Neural cell (in vitro differentiated cells): ENCODE data around the gene SNX32.

Source experiments
- EP300 ChIP-seq: fragments of 450-650 bp; conservative IDR thresholded peaks from 2 replicates; pipeline ENCODE4 v1.6.1; 2014; ENCODE audit warnings: antibody characterized with exemption, mild to moderate bottlenecking, moderate library complexity; ENCODE audit not compliant: poor library complexity, severe bottlenecking
- EZH2 ChIP-seq: fragments of 200-600, 300-800 bp; shearing (Covaris generic), sonication (generic); IDR thresholded peaks from 2 replicates; pipeline ENCODE4 v1.6.1; 2014; ENCODE audit warnings: antibody characterized with exemption, low read length, borderline replicate concordance, mild to moderate bottlenecking; ENCODE audit not compliant: insufficient read depth, poor library complexity, severe bottlenecking
- RAD21 ChIP-seq: fragments of 450-650 bp; conservative IDR thresholded peaks from 2 replicates; pipeline ENCODE4 v1.6.1; 2014; ENCODE audit warnings: antibody characterized with exemption, mild to moderate bottlenecking, moderate library complexity
- TAF1 ChIP-seq: IDR thresholded peaks from 2 replicates; pipeline ENCODE4 v1.6.1; 2012; ENCODE audit warnings: low read depth
- TF ChIP-seq, protein P1 (sequence below): fragments of 450-650 bp; IDR thresholded peaks from 2 replicates; pipeline ENCODE4 v1.5.1; 2014; ENCODE audit warnings: antibody characterized with exemption, mild to moderate bottlenecking, moderate library complexity; ENCODE audit not compliant: poor library complexity, severe bottlenecking
- TF ChIP-seq, protein P2 (sequence below): IDR thresholded peaks from 2 replicates; pipeline ENCODE4 v1.6.1; 2012; ENCODE audit warnings: borderline replicate concordance

DNA sequence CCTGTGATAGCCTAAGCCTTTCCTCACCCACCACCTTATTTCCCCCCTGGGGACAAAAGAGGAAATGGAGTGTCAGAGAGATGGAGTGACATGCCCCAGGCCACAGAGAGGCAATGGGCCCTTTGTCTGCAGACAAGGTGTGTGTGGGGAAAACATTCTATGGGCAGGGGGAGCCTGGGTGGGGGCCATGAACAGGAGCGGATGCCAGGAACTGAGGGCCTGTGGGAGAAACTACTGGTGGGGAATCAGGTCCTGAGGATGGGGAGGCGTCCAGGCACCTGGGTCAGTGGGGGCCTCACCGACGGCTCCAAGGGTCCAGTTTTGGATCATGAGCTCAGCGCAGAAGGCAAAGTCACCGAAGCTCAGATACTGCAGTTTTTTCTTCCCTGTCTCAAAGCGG, 51.5 kb downstream of the SNX32 start:
- TF ChIP-seq, protein P1, sequence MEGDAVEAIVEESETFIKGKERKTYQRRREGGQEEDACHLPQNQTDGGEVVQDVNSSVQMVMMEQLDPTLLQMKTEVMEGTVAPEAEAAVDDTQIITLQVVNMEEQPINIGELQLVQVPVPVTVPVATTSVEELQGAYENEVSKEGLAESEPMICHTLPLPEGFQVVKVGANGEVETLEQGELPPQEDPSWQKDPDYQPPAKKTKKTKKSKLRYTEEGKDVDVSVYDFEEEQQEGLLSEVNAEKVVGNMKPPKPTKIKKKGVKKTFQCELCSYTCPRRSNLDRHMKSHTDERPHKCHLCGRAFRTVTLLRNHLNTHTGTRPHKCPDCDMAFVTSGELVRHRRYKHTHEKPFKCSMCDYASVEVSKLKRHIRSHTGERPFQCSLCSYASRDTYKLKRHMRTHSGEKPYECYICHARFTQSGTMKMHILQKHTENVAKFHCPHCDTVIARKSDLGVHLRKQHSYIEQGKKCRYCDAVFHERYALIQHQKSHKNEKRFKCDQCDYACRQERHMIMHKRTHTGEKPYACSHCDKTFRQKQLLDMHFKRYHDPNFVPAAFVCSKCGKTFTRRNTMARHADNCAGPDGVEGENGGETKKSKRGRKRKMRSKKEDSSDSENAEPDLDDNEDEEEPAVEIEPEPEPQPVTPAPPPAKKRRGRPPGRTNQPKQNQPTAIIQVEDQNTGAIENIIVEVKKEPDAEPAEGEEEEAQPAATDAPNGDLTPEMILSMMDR: no peak
- TF ChIP-seq RAD21 (no peak), TAF1 (no peak), EZH2 (no peak), EP300 (no peak)
- TF ChIP-seq, protein P2, sequence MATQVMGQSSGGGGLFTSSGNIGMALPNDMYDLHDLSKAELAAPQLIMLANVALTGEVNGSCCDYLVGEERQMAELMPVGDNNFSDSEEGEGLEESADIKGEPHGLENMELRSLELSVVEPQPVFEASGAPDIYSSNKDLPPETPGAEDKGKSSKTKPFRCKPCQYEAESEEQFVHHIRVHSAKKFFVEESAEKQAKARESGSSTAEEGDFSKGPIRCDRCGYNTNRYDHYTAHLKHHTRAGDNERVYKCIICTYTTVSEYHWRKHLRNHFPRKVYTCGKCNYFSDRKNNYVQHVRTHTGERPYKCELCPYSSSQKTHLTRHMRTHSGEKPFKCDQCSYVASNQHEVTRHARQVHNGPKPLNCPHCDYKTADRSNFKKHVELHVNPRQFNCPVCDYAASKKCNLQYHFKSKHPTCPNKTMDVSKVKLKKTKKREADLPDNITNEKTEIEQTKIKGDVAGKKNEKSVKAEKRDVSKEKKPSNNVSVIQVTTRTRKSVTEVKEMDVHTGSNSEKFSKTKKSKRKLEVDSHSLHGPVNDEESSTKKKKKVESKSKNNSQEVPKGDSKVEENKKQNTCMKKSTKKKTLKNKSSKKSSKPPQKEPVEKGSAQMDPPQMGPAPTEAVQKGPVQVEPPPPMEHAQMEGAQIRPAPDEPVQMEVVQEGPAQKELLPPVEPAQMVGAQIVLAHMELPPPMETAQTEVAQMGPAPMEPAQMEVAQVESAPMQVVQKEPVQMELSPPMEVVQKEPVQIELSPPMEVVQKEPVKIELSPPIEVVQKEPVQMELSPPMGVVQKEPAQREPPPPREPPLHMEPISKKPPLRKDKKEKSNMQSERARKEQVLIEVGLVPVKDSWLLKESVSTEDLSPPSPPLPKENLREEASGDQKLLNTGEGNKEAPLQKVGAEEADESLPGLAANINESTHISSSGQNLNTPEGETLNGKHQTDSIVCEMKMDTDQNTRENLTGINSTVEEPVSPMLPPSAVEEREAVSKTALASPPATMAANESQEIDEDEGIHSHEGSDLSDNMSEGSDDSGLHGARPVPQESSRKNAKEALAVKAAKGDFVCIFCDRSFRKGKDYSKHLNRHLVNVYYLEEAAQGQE: no peak
